ENCODE data around the gene EVPL. TPM values are rescaled to one million over a fixed set of nuclear protein-coding genes. Genes with fewer than 3 reads are reported as not detected.

The EVPL gene
- total and polyA plus RNA-seq, 2 of the 13 experiments (the other 11 are each of a cell fraction or from before 2014, with no cell fraction given): 2.1 to 8.2 TPM

DNA sequence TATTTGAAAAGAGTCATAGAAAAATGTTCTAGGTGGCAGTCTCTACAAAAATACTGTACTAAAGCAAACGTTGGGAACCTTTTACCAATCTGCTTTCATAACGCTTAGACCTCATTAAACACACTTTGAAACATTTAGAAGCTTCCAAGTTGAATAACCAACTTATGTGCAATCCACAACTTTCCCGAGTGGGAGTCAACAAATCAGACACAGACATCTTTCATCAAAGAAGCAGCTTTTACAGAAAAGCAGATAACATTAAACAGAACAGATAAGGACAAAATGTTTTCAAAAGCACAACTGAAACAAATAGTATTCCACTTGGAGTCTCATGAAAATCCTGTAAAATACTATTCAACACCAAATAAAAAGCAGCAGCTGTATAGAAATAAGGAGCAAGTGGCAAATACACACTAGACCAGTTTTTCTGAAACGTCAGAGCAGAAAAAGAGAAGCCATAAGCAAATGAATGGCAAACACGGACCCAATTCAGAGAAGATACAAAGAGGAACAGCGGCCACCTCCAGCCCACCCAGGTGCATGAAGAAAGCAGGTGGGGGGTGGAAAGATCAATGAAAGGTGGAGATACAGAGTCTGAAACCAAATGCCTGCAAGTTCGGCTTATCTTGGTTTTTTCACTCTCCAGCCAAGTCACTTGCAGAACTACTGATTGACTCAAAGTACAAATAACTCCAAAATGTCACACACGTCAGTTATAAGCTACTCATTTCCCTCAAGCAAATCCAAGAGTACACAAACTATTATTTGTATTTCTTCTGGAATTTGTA is 67.9 kb downstream of the EVPL start (continued):
- TF ChIP-seq, protein P1, sequence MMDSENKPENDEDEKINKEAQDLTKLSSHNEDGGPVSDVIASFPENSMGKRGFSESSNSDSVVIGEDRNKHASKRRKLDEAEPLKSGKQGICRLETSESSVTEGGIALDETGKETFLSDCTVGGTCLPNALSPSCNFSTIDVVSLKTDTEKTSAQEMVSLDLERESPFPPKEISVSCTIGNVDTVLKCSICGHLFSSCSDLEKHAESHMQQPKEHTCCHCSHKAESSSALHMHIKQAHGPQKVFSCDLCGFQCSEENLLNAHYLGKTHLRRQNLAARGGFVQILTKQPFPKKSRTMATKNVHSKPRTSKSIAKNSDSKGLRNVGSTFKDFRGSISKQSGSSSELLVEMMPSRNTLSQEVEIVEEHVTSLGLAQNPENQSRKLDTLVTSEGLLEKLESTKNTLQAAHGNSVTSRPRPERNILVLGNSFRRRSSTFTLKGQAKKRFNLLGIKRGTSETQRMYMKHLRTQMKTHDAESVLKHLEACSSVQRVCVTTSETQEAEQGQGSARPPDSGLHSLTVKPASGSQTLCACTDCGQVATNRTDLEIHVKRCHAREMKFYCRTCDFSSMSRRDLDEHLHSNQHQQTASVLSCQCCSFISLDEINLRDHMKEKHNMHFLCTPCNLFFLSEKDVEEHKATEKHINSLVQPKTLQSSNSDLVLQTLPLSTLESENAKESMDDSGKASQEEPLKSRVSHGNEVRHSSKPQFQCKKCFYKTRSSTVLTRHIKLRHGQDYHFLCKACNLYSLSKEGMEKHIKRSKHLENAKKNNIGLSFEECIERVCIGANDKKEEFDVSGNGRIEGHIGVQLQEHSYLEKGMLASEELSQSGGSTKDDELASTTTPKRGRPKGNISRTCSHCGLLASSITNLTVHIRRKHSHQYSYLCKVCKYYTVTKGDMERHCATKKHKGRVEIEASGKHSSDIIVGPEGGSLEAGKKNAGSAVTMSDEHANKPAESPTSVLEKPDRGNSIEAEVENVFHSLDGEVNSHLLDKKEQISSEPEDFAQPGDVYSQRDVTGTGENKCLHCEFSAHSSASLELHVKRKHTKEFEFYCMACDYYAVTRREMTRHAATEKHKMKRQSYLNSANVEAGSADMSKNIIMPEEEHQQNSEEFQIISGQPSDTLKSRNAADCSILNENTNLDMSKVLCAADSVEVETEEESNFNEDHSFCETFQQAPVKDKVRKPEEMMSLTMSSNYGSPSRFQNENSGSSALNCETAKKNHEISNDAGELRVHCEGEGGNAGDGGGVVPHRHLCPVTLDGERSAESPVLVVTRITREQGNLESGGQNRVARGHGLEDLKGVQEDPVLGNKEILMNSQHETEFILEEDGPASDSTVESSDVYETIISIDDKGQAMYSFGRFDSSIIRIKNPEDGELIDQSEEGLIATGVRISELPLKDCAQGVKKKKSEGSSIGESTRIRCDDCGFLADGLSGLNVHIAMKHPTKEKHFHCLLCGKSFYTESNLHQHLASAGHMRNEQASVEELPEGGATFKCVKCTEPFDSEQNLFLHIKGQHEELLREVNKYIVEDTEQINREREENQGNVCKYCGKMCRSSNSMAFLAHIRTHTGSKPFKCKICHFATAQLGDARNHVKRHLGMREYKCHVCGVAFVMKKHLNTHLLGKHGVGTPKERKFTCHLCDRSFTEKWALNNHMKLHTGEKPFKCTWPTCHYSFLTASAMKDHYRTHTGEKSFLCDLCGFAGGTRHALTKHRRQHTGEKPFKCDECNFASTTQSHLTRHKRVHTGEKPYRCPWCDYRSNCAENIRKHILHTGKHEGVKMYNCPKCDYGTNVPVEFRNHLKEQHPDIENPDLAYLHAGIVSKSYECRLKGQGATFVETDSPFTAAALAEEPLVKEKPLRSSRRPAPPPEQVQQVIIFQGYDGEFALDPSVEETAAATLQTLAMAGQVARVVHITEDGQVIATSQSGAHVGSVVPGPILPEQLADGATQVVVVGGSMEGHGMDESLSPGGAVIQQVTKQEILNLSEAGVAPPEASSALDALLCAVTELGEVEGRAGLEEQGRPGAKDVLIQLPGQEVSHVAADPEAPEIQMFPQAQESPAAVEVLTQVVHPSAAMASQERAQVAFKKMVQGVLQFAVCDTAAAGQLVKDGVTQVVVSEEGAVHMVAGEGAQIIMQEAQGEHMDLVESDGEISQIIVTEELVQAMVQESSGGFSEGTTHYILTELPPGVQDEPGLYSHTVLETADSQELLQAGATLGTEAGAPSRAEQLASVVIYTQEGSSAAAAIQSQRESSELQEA (CRISPR knock-in tag; IDR thresholded peaks at IDR 0.05; ENCODE audit: not compliant biosample characterization): no peak
- TF ChIP-seq, protein P2, sequence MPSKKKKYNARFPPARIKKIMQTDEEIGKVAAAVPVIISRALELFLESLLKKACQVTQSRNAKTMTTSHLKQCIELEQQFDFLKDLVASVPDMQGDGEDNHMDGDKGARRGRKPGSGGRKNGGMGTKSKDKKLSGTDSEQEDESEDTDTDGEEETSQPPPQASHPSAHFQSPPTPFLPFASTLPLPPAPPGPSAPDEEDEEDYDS (CRISPR knock-in tag; IDR thresholded peaks at IDR 0.05): 0 out of 2 replicates have a peak, but pooled peaks have one; percentile 11
- no peak for TF ChIP-seq MTA3 (CRISPR knock-in tag; IDR thresholded peaks at IDR 0.05)
- TF ChIP-seq SOX5 (CRISPR knock-in tag; IDR thresholded peaks at IDR 0.05; ENCODE audit: borderline replicate concordance): peak; percentile 11; the same call in 1 of the 2 replicates
- TF ChIP-seq, protein P3, sequence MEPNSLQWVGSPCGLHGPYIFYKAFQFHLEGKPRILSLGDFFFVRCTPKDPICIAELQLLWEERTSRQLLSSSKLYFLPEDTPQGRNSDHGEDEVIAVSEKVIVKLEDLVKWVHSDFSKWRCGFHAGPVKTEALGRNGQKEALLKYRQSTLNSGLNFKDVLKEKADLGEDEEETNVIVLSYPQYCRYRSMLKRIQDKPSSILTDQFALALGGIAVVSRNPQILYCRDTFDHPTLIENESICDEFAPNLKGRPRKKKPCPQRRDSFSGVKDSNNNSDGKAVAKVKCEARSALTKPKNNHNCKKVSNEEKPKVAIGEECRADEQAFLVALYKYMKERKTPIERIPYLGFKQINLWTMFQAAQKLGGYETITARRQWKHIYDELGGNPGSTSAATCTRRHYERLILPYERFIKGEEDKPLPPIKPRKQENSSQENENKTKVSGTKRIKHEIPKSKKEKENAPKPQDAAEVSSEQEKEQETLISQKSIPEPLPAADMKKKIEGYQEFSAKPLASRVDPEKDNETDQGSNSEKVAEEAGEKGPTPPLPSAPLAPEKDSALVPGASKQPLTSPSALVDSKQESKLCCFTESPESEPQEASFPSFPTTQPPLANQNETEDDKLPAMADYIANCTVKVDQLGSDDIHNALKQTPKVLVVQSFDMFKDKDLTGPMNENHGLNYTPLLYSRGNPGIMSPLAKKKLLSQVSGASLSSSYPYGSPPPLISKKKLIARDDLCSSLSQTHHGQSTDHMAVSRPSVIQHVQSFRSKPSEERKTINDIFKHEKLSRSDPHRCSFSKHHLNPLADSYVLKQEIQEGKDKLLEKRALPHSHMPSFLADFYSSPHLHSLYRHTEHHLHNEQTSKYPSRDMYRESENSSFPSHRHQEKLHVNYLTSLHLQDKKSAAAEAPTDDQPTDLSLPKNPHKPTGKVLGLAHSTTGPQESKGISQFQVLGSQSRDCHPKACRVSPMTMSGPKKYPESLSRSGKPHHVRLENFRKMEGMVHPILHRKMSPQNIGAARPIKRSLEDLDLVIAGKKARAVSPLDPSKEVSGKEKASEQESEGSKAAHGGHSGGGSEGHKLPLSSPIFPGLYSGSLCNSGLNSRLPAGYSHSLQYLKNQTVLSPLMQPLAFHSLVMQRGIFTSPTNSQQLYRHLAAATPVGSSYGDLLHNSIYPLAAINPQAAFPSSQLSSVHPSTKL (CRISPR knock-in tag; IDR thresholded peaks at IDR 0.05): no peak
- TF ChIP-seq, protein P4, sequence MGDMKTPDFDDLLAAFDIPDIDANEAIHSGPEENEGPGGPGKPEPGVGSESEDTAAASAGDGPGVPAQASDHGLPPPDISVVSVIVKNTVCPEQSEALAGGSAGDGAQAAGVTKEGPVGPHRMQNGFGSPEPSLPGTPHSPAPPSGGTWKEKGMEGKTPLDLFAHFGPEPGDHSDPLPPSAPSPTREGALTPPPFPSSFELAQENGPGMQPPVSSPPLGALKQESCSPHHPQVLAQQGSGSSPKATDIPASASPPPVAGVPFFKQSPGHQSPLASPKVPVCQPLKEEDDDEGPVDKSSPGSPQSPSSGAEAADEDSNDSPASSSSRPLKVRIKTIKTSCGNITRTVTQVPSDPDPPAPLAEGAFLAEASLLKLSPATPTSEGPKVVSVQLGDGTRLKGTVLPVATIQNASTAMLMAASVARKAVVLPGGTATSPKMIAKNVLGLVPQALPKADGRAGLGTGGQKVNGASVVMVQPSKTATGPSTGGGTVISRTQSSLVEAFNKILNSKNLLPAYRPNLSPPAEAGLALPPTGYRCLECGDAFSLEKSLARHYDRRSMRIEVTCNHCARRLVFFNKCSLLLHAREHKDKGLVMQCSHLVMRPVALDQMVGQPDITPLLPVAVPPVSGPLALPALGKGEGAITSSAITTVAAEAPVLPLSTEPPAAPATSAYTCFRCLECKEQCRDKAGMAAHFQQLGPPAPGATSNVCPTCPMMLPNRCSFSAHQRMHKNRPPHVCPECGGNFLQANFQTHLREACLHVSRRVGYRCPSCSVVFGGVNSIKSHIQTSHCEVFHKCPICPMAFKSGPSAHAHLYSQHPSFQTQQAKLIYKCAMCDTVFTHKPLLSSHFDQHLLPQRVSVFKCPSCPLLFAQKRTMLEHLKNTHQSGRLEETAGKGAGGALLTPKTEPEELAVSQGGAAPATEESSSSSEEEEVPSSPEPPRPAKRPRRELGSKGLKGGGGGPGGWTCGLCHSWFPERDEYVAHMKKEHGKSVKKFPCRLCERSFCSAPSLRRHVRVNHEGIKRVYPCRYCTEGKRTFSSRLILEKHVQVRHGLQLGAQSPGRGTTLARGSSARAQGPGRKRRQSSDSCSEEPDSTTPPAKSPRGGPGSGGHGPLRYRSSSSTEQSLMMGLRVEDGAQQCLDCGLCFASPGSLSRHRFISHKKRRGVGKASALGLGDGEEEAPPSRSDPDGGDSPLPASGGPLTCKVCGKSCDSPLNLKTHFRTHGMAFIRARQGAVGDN (CRISPR knock-in tag; IDR thresholded peaks at IDR 0.05): no peak
- TF ChIP-seq, protein P5, sequence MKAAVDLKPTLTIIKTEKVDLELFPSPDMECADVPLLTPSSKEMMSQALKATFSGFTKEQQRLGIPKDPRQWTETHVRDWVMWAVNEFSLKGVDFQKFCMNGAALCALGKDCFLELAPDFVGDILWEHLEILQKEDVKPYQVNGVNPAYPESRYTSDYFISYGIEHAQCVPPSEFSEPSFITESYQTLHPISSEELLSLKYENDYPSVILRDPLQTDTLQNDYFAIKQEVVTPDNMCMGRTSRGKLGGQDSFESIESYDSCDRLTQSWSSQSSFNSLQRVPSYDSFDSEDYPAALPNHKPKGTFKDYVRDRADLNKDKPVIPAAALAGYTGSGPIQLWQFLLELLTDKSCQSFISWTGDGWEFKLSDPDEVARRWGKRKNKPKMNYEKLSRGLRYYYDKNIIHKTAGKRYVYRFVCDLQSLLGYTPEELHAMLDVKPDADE (CRISPR knock-in tag; IDR thresholded peaks at IDR 0.05): no peak

Measured in HepG2 (cell line).